ENCODE data around the gene WNT5B. TPM values are rescaled to one million over a fixed set of nuclear protein-coding genes. Genes with fewer than 3 reads are reported as not detected.

WNT5B gene
- total and polyA plus RNA-seq, 3 experiments from 2014 or later: not detected

DNA sequence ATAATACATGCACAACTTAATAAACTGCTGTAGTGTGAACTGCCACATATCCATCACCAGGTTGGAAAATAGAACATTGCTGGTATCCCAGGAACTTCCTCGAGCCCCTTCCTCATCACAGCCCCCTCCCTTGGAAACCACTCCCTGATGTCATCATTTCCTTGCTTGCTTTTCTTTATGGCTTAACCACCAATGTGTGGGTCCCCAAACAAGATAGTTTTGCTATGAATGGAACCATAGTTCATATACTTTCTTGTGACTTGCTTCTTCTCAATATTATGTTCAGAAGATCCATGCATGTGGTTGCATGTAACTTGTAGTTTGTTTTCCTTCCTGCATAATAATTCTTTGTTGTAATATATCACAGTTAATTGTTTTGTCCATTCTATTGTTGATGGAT lies 8.9 kb upstream of the WNT5B start:
- Histone ChIP-seq H3K36me3 (ENCODE audit: insufficient read depth, low read length) (no peaks in the 10 kb centered on the region), H3K4me1 (ENCODE audit: insufficient read depth, low read length) (no peaks in the 10 kb centered on the region), H3K27me3 (ENCODE audit: insufficient read depth, low read length, poor library complexity, severe bottlenecking) (no peaks in the 10 kb centered on the region), H3K27ac (ENCODE audit: low read depth, low read length) (no peak overlapping the region), H3K4me3 (ENCODE audit: low read length) (no peak overlapping the region), H3K9me3 (ENCODE audit: low read length) (no peaks in the 10 kb centered on the region)
- H3K4me3 Mint-ChIP-seq: no peak overlapping the region
- ChIA-PET POLR2A (no interaction called here), CTCF (no interaction called here)
- peaks cover 18 to 34% of the 10 kb centered on the region in 2 donors for H3K27me3 Mint-ChIP-seq
- H3K9me3 Mint-ChIP-seq: peaks cover 0 to 2% (median 0%) of the 10 kb centered on the region in 5 donors
- H3K27ac Mint-ChIP-seq: no peak overlapping the region
- no peak for DNase-seq
- no peaks in the 10 kb centered on the region for H3K36me3 Mint-ChIP-seq
- H3K4me1 Mint-ChIP-seq: no peaks in the 10 kb centered on the region

- Mint-ChIP-seq H3K9me3 (peaks cover 0 to 1% (median 0%) of the 10 kb centered on the region in 5 donors), H3K27me3 (peaks cover 29 to 38% of the 10 kb centered on the region in 2 donors), H3K4me3 (no peak overlapping the region), H3K27ac (no peak overlapping the region), H3K4me1 (no peaks in the 10 kb centered on the region), H3K36me3 (no peaks in the 10 kb centered on the region)
- Histone ChIP-seq H3K27ac (ENCODE audit: low read depth, low read length) (no peak overlapping the region), H3K4me1 (ENCODE audit: insufficient read depth, low read length) (no peaks in the 10 kb centered on the region), H3K4me3 (ENCODE audit: low read length) (no peak overlapping the region), H3K36me3 (ENCODE audit: insufficient read depth, low read length) (no peaks in the 10 kb centered on the region), H3K27me3 (ENCODE audit: insufficient read depth, low read length, poor library complexity, severe bottlenecking) (no peaks in the 10 kb centered on the region), H3K9me3 (ENCODE audit: low read length) (no peaks in the 10 kb centered on the region)
- no peak for DNase-seq
- ChIA-PET CTCF (interaction anchor here (1.1 to 1.5 kb wide), 2 partner anchors 12 to 504 kb away, joined by 3 to 5 read pairs; no protein-coding TSS in a partner anchor), POLR2A (no interaction called here)
These were observed 6.6 kb upstream of the WNT5B start for GRCh38 chr12:1622406-1622805.

- no peaks in the 10 kb centered on the region for H3K36me3 ChIP-seq (ENCODE audit: insufficient read depth, low read length)
- peaks cover 54 to 72% of the 10 kb centered on the region in 2 donors for H3K27me3 Mint-ChIP-seq
- no peak overlapping the region for H3K27ac ChIP-seq (ENCODE audit: low read depth, low read length)
- ChIA-PET POLR2A (interaction anchor here (0.7 kb wide), 1 partner anchor 512 kb away, joined by 4 read pairs; no protein-coding TSS in a partner anchor), CTCF (interaction anchor here (1.1 to 1.3 kb wide), 2 partner anchors 12 to 511 kb away, joined by 3 to 5 read pairs; no protein-coding TSS in a partner anchor)
- H3K4me3 Mint-ChIP-seq: peak overlapping the region; percentile 38 to 80 (median 73)
- H3K27ac Mint-ChIP-seq: peak overlapping the region in 2 of 8 donors; percentile 5 to 70
- H3K27me3 ChIP-seq (ENCODE audit: insufficient read depth, low read length, poor library complexity, severe bottlenecking): peaks cover 23% of the 10 kb centered on the region
- no peaks in the 10 kb centered on the region for H3K9me3 ChIP-seq (ENCODE audit: low read length)
- no peak overlapping the region for H3K4me3 ChIP-seq (ENCODE audit: low read length)
- no peaks in the 10 kb centered on the region for H3K36me3 Mint-ChIP-seq
- H3K4me1 Mint-ChIP-seq: peaks cover 14 to 24% (median 15%) of the 10 kb centered on the region in 3 donors
- no peaks in the 10 kb centered on the region for H3K9me3 Mint-ChIP-seq
- DNase-seq: no peak
- no peaks in the 10 kb centered on the region for H3K4me1 ChIP-seq (ENCODE audit: insufficient read depth, low read length)
These were observed 504 bp downstream of the WNT5B start for GRCh38 chr12:1629338-1630132.

DNA sequence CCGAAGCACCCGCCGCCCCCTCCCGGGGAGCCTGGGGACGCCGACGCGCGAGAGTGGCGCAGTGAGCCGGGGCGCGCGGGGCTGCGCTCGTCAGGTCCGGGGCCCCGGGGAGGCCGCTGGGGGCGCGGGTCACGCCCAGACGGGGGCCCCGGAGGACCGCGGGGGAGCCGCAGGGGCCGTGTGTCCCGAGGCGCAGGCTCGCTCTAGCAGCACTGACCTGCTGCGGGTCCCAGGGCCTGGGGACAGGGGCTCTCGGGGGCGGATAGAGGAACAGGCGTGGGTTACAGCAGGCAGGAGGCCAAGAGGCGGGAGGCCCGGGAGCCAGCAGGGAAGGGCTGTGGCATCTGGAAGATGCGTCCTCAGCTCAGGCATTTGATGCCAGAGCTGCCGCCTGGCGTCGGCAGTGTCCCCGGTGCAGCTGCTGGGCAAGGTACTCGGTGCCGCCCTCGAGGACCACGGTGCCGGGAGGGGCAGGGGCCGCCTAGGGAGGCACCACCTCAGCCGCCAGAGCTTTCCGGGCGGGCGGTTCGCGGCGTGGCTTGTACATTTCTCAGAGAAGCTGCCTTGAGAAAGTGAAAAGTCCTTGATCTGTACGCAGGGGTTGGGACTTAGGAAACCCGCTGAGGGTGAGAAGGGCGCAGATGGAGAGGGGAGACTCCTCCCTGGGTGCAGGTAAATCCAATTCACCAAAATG lies 1.2 kb downstream of the WNT5B start:
- Histone ChIP-seq H3K27ac (ENCODE audit: low read depth, low read length) (no peak overlapping the region), H3K4me1 (ENCODE audit: insufficient read depth, low read length) (no peaks in the 10 kb centered on the region), H3K4me3 (ENCODE audit: low read length) (peak overlapping the region; percentile 45), H3K9me3 (ENCODE audit: low read length) (no peaks in the 10 kb centered on the region), H3K36me3 (ENCODE audit: insufficient read depth, low read length) (no peaks in the 10 kb centered on the region), H3K27me3 (ENCODE audit: insufficient read depth, low read length, poor library complexity, severe bottlenecking) (peaks cover 23% of the 10 kb centered on the region)
- Mint-ChIP-seq H3K36me3 (no peaks in the 10 kb centered on the region), H3K27ac (peak overlapping the region in 1 of 8 donors; percentile 86), H3K4me1 (peaks cover 14 to 24% (median 15%) of the 10 kb centered on the region in 3 donors), H3K4me3 (peak overlapping the region in 6 of 7 donors; percentile 40 to 71 (median 54)), H3K27me3 (peaks cover 54 to 74% of the 10 kb centered on the region in 2 donors), H3K9me3 (no peaks in the 10 kb centered on the region)
- ChIA-PET POLR2A (interaction anchor here (0.6 kb wide), 1 partner anchor 28 kb away, joined by 3 read pairs; no protein-coding TSS in a partner anchor), CTCF (interaction anchor here (1.1 to 1.3 kb wide), 3 partner anchors 11 to 512 kb away, joined by 3 to 8 read pairs (median 5); no protein-coding TSS in a partner anchor)
- DNase-seq: peak in 2 of 5 donors; percentile 16 to 52

- H3K4me1 ChIP-seq (ENCODE audit: insufficient read depth, low read length): no peaks in the 10 kb centered on the region
- peaks cover 14 to 24% (median 15%) of the 10 kb centered on the region in 3 donors for H3K4me1 Mint-ChIP-seq
- H3K4me3 Mint-ChIP-seq: peak overlapping the region; percentile 2 to 71 (median 48)
- no peaks in the 10 kb centered on the region for H3K36me3 ChIP-seq (ENCODE audit: insufficient read depth, low read length)
- H3K27me3 Mint-ChIP-seq: peaks cover 52 to 81% of the 10 kb centered on the region in 2 donors
- peaks cover 23% of the 10 kb centered on the region for H3K27me3 ChIP-seq (ENCODE audit: insufficient read depth, low read length, poor library complexity, severe bottlenecking)
- no peaks in the 10 kb centered on the region for H3K9me3 ChIP-seq (ENCODE audit: low read length)
- no peaks in the 10 kb centered on the region for H3K9me3 Mint-ChIP-seq
- H3K4me3 ChIP-seq (ENCODE audit: low read length): peak overlapping the region; percentile 45
- POLR2A ChIA-PET: interaction anchor here (0.6 kb wide), 1 partner anchor 29 kb away, joined by 3 read pairs; no protein-coding TSS in a partner anchor
- peak overlapping the region in 1 of 8 donors; percentile 86 for H3K27ac Mint-ChIP-seq
- DNase-seq: no peak
- H3K36me3 Mint-ChIP-seq: no peaks in the 10 kb centered on the region
- no peak overlapping the region for H3K27ac ChIP-seq (ENCODE audit: low read depth, low read length)
- CTCF ChIA-PET: interaction anchor here (1.0 to 1.1 kb wide), 2 partner anchors 9 to 513 kb away, joined by 5 to 8 read pairs; no protein-coding TSS in a partner anchor
These were observed 2.0 kb downstream of the WNT5B start for GRCh38 chr12:1630827-1631591.

GRCh38 chr12:1632702-1633101 lies 3.7 kb downstream of the WNT5B start:
- Mint-ChIP-seq H3K27me3 (peaks cover 42 to 77% of the 10 kb centered on the region in 2 donors), H3K4me1 (peaks cover 14 to 24% (median 15%) of the 10 kb centered on the region in 3 donors), H3K36me3 (no peaks in the 10 kb centered on the region), H3K27ac (no peak overlapping the region), H3K4me3 (no peak overlapping the region), H3K9me3 (no peaks in the 10 kb centered on the region)
- no peak overlapping the region for H3K27ac ChIP-seq (ENCODE audit: low read depth, low read length)
- ChIA-PET CTCF (interaction anchor here (1.2 to 1.7 kb wide), 3 partner anchors 159 to 515 kb away, joined by 3 to 6 read pairs (median 4); no protein-coding TSS in a partner anchor), POLR2A (no interaction called here)
- H3K4me3 ChIP-seq (ENCODE audit: low read length): no peak overlapping the region
- peaks cover 23% of the 10 kb centered on the region for H3K27me3 ChIP-seq (ENCODE audit: insufficient read depth, low read length, poor library complexity, severe bottlenecking)
- H3K36me3 ChIP-seq (ENCODE audit: insufficient read depth, low read length): no peaks in the 10 kb centered on the region
- no peaks in the 10 kb centered on the region for H3K4me1 ChIP-seq (ENCODE audit: insufficient read depth, low read length)
- no peaks in the 10 kb centered on the region for H3K9me3 ChIP-seq (ENCODE audit: low read length)
- DNase-seq: no peak

GRCh38 chr12:1633459-1633858 lies 4.4 kb downstream of the WNT5B start:
- peaks cover 14 to 24% (median 15%) of the 10 kb centered on the region in 3 donors for H3K4me1 Mint-ChIP-seq
- Histone ChIP-seq H3K4me1 (ENCODE audit: insufficient read depth, low read length) (no peaks in the 10 kb centered on the region), H3K9me3 (ENCODE audit: low read length) (no peaks in the 10 kb centered on the region), H3K36me3 (ENCODE audit: insufficient read depth, low read length) (no peaks in the 10 kb centered on the region), H3K4me3 (ENCODE audit: low read length) (no peak overlapping the region), H3K27me3 (ENCODE audit: insufficient read depth, low read length, poor library complexity, severe bottlenecking) (peaks cover 23% of the 10 kb centered on the region), H3K27ac (ENCODE audit: low read depth, low read length) (no peak overlapping the region)
- ChIA-PET CTCF (interaction anchor here (1.2 to 5.0 kb wide), 6 partner anchors 10 to 515 kb away, joined by 3 to 59 read pairs (median 6); no protein-coding TSS in a partner anchor), POLR2A (no interaction called here)
- H3K27me3 Mint-ChIP-seq: peaks cover 34 to 75% of the 10 kb centered on the region in 2 donors
- no peaks in the 10 kb centered on the region for H3K9me3 Mint-ChIP-seq
- DNase-seq: no peak
- no peaks in the 10 kb centered on the region for H3K36me3 Mint-ChIP-seq
- no peak overlapping the region for H3K27ac Mint-ChIP-seq
- H3K4me3 Mint-ChIP-seq: no peak overlapping the region

All from CD8-positive, alpha-beta memory T cell (primary cell).